HepG2 (cell line): ENCODE results near the gene PRR36. TPM values are rescaled to one million over a fixed set of nuclear protein-coding genes. Genes with fewer than 3 reads are reported as not detected.
A peak's percentile ranks its signal among the peaks of the same experiment; 100 is the strongest.

Experiments
- DBP ChIP-seq: sonication (generic); formaldehyde crosslinking; IDR thresholded peaks from 2 replicates; pipeline ENCODE4 v1.4.0; 2020; ENCODE audit warnings: missing genetic modification reagents; ENCODE audit errors: not compliant biosample characterization
- FOXJ3 ChIP-seq: sonication (generic); formaldehyde crosslinking; IDR thresholded peaks from 2 replicates; pipeline ENCODE4 v1.4.0; 2020; ENCODE audit warnings: missing genetic modification reagents, mild to moderate bottlenecking, borderline replicate concordance
- IRX3 ChIP-seq: sonication (generic); formaldehyde crosslinking; IDR thresholded peaks from 2 replicates; pipeline ENCODE4 v1.8.1; 2023; ENCODE audit warnings: mild to moderate bottlenecking, low read depth, missing genetic modification reagents, borderline replicate concordance
- MLLT10 ChIP-seq: sonication (generic); formaldehyde crosslinking; IDR thresholded peaks from 2 replicates; pipeline ENCODE4 v1.4.0; 2020; ENCODE audit warnings: missing genetic modification reagents
- SNAPC2 ChIP-seq: sonication (generic); formaldehyde crosslinking; IDR thresholded peaks from 2 replicates; pipeline ENCODE4 v1.8.1; 2022; ENCODE audit warnings: mild to moderate bottlenecking, missing genetic modification reagents
- ZNF121 ChIP-seq: sonication (generic); formaldehyde crosslinking; IDR thresholded peaks from 2 replicates; pipeline ENCODE4 v1.5.0; 2020; ENCODE audit warnings: mild to moderate bottlenecking, missing genetic modification reagents
- ZNF138 ChIP-seq: sonication (generic); formaldehyde crosslinking; IDR thresholded peaks from 2 replicates; pipeline ENCODE4 v1.5.0; 2020; ENCODE audit warnings: mild to moderate bottlenecking, low read depth, missing genetic modification reagents
- ZNF407 ChIP-seq: sonication (generic); formaldehyde crosslinking; IDR thresholded peaks from one replicate; pipeline ENCODE4 v1.5.1; 2020; ENCODE audit warnings: mild to moderate bottlenecking, missing genetic modification reagents; ENCODE audit errors: not compliant biosample characterization
- ZNF720 ChIP-seq: sonication (generic); formaldehyde crosslinking; IDR thresholded peaks from 2 replicates; pipeline ENCODE4 v1.4.0; 2020; ENCODE audit warnings: missing genetic modification reagents
- ZNF747 ChIP-seq: sonication (generic); formaldehyde crosslinking; IDR thresholded peaks from 2 replicates; pipeline ENCODE4 v1.8.1; 2023; ENCODE audit warnings: missing genetic modification reagents, mild to moderate bottlenecking, borderline replicate concordance
- polyA plus RNA-seq, 8 experiments: library from polyadenylated mRNA; depleted of rRNA in 3 of 8; stranded (reverse) in 7 of 8; unstranded in 1 of 8; fragments of >200 nt; fragmentation: Illumina TruSeq in 4 of 8; extraction: Trizol in 4 of 8; gene quantifications; 2 replicates each; pipeline versions ENCODE4 v1.2.1 to v1.2.3, GENCODE V29; 2011 to 2016; ENCODE audit warnings: low read depth in 4 of 8, missing spikeins in 1 of 8, mixed read lengths in 1 of 8; ENCODE audit not compliant: insufficient read depth in 1 of 8
- total RNA-seq, 5 experiments: library from RNA; depleted of rRNA; stranded (reverse); fragments of >200 nt; fragmentation: Illumina TruSeq; extraction: Trizol; gene quantifications; 2 replicates each; pipeline ENCODE4 v1.2.3, GENCODE V29; 2016; ENCODE audit warnings: low read depth in 1 of 5
- TF ChIP-seq, protein P1 (sequence below): sonication (generic); formaldehyde crosslinking; IDR thresholded peaks from 2 replicates; pipeline ENCODE4 v1.4.0; 2020; ENCODE audit warnings: missing genetic modification reagents
- TF ChIP-seq, protein P2 (sequence below): sonication (generic); formaldehyde crosslinking; IDR thresholded peaks from 2 replicates; pipeline ENCODE4 v1.4.0; 2020; ENCODE audit warnings: missing genetic modification reagents, borderline replicate concordance

The PRR36 gene
- total and polyA plus RNA-seq, 2 of the 13 experiments (the other 11 are each of a cell fraction or from before 2014, with no cell fraction given) = 0.07 to 0.17 TPM

DNA sequence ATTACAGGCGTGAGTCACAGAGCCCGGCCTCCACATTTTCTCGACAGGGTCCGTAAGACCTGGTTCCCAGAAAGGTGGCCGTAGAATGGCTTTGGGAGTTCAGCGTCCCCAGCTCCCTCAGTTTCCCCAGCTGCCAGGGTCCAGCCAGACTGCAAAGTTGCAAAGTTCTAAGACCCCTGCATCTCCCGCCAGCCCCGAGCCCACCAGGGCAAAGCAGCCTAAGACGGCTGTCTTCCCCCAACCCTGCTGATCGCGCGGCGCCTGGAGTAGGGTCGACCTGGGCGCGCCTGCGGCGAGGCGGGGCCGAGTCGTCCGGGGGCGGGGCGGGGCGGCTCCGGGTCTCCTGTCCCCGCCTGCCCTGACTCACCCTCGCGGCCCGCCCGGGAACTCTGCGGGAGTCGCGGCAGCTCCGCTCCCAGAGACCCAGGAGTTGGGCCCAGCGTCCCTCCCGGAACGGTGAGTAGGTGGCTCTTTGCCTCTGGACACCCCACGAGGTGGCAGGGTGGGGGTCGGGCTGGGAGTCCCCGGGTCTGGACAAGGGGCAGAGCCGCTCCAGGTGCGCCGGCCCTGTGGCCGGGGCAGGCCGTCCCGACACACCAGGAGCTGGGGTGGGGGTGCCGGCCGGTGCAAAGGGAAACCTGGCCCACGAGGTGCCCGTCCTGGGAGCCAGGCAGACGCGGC is 14.1 kb upstream of the PRR36 start, which contains the start of gene LRRC8E (continued):
- TF ChIP-seq, protein P1, sequence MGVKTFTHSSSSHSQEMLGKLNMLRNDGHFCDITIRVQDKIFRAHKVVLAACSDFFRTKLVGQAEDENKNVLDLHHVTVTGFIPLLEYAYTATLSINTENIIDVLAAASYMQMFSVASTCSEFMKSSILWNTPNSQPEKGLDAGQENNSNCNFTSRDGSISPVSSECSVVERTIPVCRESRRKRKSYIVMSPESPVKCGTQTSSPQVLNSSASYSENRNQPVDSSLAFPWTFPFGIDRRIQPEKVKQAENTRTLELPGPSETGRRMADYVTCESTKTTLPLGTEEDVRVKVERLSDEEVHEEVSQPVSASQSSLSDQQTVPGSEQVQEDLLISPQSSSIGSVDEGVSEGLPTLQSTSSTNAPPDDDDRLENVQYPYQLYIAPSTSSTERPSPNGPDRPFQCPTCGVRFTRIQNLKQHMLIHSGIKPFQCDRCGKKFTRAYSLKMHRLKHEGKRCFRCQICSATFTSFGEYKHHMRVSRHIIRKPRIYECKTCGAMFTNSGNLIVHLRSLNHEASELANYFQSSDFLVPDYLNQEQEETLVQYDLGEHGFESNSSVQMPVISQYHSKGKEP = no peak
- TF ChIP-seq MLLT10 (CRISPR knock-in tag) (no peak), SNAPC2 (CRISPR knock-in tag) (no peak), DBP (CRISPR knock-in tag) (peak; percentile 36), ZNF138 (CRISPR knock-in tag) (no peak), FOXJ3 (CRISPR knock-in tag) (no peak), IRX3 (no peak), ZNF407 (CRISPR knock-in tag) (peak; percentile 41), ZNF121 (CRISPR knock-in tag) (peak; percentile 42; the same call in 1 of the 2 replicates), ZNF747 (CRISPR knock-in tag) (no peak), ZNF720 (no peak)
- TF ChIP-seq, protein P2, sequence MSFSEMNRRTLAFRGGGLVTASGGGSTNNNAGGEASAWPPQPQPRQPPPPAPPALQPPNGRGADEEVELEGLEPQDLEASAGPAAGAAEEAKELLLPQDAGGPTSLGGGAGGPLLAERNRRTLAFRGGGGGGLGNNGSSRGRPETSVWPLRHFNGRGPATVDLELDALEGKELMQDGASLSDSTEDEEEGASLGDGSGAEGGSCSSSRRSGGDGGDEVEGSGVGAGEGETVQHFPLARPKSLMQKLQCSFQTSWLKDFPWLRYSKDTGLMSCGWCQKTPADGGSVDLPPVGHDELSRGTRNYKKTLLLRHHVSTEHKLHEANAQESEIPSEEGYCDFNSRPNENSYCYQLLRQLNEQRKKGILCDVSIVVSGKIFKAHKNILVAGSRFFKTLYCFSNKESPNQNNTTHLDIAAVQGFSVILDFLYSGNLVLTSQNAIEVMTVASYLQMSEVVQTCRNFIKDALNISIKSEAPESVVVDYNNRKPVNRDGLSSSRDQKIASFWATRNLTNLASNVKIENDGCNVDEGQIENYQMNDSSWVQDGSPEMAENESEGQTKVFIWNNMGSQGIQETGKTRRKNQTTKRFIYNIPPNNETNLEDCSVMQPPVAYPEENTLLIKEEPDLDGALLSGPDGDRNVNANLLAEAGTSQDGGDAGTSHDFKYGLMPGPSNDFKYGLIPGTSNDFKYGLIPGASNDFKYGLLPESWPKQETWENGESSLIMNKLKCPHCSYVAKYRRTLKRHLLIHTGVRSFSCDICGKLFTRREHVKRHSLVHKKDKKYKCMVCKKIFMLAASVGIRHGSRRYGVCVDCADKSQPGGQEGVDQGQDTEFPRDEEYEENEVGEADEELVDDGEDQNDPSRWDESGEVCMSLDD (CRISPR knock-in tag) = no peak
